Suprapubic skin (tissue), 4 donors: Measurements from ENCODE around the gene RPH3AL. TPM values are rescaled to one million over a fixed set of nuclear protein-coding genes. Genes with fewer than 3 reads are reported as not detected.
"Not testable (repeated sequence)": the region's sequence is repeated elsewhere in the genome, so short reads cannot be mapped to it uniquely, and the experiment has no call there.

Experiments
- DNase-seq, 2 donors: peaks; one replicate each; pipeline ENCODE4 v3.0.0-alpha.2; 2019; ENCODE audit warnings: low spot score in 2 of 2
- H3K27ac ChIP-seq: fragments of 200-600 bp; sonication (generic); one replicate; pipeline ENCODE4 v1.5.1; 2019
- H3K27me3 ChIP-seq: fragments of 200-600 bp; sonication (generic); one replicate; pipeline ENCODE4 v1.5.1; 2019
- H3K36me3 ChIP-seq: fragments of 200-600 bp; sonication (generic); one replicate; pipeline ENCODE4 v1.5.1; 2019
- H3K4me1 ChIP-seq: fragments of 200-600 bp; sonication (generic); one replicate; pipeline ENCODE4 v1.5.1; 2019
- H3K4me3 ChIP-seq: fragments of 200-600 bp; sonication (generic); one replicate; pipeline ENCODE4 v1.5.1; 2019; ENCODE audit warnings: mild to moderate bottlenecking
- H3K9me3 ChIP-seq: fragments of 200-600 bp; sonication (generic); one replicate; pipeline ENCODE4 v1.5.1; 2019
- EP300 ChIP-seq: sonication (generic); formaldehyde crosslinking; IDR thresholded peaks from one replicate; pipeline ENCODE4 v1.6.1; 2017; ENCODE audit warnings: antibody characterized with exemption
- POLR2A ChIP-seq, 2 donors: fragments of 450-650 bp; IDR thresholded peaks; one replicate each; pipeline ENCODE4 v1.6.1; 2017; ENCODE audit warnings: antibody characterized with exemption in 2 of 2, mild to moderate bottlenecking in 2 of 2, moderate library complexity in 2 of 2
- POLR2AphosphoS5 ChIP-seq, 3 donors: sonication (generic); formaldehyde crosslinking; IDR thresholded peaks; one replicate each; pipeline ENCODE4 v1.6.1; 2017; ENCODE audit warnings: antibody characterized with exemption in 3 of 3
- WGBS: methylation state at CpG from one replicate; pipeline ENCODE4 v1.1.5; 2018; 5-methylcytosine and 5-hydroxymethylcytosine counted together
- total RNA-seq, 4 donors: library from RNA; depleted of rRNA; stranded (reverse); fragments of >200 nt; gene quantifications; one replicate each; pipeline ENCODE4 v1.1.0, GENCODE V29; 2016
- TF ChIP-seq, protein P1 (sequence below), 2 donors: fragments of 200-600 bp in 1 of 2; fragments of 450-650 bp in 1 of 2; sonication (generic) in 1 of 2; IDR thresholded peaks; one replicate each; pipeline ENCODE4 v1.5.1; 2016 to 2019; ENCODE audit warnings: antibody characterized with exemption in 2 of 2, mild to moderate bottlenecking in 1 of 2, moderate library complexity in 1 of 2

Gene RPH3AL
- total RNA-seq, 4 donors from 2014 or later: 1.7 to 39.5 (median 10.9) TPM

DNA sequence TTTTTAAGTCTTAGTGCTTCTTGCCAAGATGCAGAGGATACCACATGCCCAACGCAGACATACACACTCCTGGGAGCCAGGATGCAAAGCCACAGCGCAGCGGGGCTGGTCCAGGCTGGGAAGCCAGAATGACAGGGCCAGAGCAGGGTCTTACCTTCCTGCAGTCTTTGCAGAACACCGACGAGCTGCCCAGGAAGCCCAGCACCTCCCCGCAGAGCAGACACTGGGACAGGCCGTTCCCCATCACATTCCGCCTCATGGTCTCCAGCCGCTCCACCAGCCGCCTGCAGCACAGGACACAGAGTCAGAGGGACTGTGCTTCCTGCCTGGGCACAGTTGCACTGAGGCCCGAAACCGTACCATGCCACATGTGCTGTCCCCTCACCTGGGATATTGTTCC lies 33.3 kb downstream of the RPH3AL start:
- no peak overlapping the region for H3K27ac ChIP-seq
- TF ChIP-seq POLR2A (IDR thresholded peaks at IDR 0.05) (no peak), EP300 (no peak), POLR2AphosphoS5 (IDR thresholded peaks at IDR 0.05) (no peak)
- TF ChIP-seq, protein P1, sequence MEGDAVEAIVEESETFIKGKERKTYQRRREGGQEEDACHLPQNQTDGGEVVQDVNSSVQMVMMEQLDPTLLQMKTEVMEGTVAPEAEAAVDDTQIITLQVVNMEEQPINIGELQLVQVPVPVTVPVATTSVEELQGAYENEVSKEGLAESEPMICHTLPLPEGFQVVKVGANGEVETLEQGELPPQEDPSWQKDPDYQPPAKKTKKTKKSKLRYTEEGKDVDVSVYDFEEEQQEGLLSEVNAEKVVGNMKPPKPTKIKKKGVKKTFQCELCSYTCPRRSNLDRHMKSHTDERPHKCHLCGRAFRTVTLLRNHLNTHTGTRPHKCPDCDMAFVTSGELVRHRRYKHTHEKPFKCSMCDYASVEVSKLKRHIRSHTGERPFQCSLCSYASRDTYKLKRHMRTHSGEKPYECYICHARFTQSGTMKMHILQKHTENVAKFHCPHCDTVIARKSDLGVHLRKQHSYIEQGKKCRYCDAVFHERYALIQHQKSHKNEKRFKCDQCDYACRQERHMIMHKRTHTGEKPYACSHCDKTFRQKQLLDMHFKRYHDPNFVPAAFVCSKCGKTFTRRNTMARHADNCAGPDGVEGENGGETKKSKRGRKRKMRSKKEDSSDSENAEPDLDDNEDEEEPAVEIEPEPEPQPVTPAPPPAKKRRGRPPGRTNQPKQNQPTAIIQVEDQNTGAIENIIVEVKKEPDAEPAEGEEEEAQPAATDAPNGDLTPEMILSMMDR (IDR thresholded peaks at IDR 0.05): no peak
- DNase-seq: peak; percentile 30 to 64
- no peaks in the 10 kb centered on the region for H3K27me3 ChIP-seq
- H3K4me1 ChIP-seq: no peaks in the 10 kb centered on the region
- no peaks in the 10 kb centered on the region for H3K9me3 ChIP-seq
- WGBS: 85% methylated on average over 9 of the region's 12 CpGs
- peaks cover 3% of the 10 kb centered on the region for H3K36me3 ChIP-seq
- no peak overlapping the region for H3K4me3 ChIP-seq

DNA sequence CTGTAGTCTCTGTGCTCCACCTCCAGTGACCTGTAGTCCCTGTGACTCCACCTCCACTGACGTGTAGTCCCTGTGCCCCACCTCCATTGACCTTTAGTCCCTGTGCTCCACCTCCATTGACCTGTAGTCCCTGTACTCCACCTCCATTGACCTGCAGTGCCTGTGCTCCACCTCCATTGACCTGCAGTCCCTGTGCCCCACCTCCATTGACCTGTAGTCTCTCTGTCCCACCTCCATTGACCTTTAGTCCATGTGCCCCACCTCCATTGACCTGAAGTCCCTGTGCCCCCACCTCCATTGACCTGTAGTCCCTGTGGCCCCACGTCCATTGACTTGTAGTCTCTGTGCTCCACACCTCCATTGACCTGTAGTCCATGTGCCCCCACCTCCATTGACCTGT lies 35.5 kb downstream of the RPH3AL start:
- WGBS: 96% methylated on average over 2 of the region's 2 CpGs
- not testable (repeated sequence) for H3K36me3 ChIP-seq, DNase-seq, H3K27me3 ChIP-seq, H3K27ac ChIP-seq, H3K9me3 ChIP-seq, H3K4me3 ChIP-seq, H3K4me1 ChIP-seq

DNA sequence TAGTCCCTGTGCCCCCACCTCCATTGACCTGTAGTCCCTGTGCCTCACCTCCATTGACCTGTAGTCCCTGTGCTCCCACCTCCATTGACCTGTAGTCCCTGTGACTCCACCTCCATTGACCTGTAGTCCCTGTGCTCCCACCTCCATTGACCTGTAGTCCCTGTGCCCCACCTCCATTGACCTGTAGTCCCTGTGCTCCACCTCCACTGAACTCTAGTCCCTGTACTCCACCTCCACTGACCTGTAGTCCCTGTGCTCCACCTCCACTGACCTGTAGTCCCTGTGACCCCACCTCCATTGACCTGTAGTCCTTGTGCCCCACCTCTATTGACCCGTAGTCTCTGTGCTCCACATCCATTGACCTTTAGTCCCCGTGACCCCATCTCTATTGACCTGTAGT lies 37.2 kb downstream of the RPH3AL start:
- H3K27ac ChIP-seq, H3K9me3 ChIP-seq, DNase-seq, H3K4me3 ChIP-seq, H3K4me1 ChIP-seq, H3K36me3 ChIP-seq, H3K27me3 ChIP-seq: not testable (repeated sequence)
- 79% methylated on average over 2 of the region's 2 CpGs for WGBS

DNA sequence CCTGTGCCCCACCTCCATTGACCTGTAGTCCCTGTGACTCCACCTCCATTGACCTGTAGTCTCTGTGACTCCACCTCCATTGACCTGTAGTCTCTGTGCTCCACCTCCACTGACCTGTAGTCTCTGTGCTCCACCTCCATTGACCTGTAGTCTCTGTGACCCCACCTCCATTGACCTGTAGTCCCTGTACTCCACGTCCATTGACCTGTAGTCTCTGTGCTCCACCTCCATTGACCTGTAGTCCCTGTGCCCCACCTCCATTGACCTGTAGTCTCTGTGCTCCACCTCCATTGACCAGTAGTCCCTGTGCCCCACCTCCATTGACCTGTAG lies 38.0 kb downstream of the RPH3AL start:
- DNase-seq, H3K27ac ChIP-seq, H3K4me3 ChIP-seq, H3K4me1 ChIP-seq, H3K36me3 ChIP-seq, H3K9me3 ChIP-seq, H3K27me3 ChIP-seq: not testable (repeated sequence)
- 92% methylated on average over 1 of the region's 1 CpG for WGBS

DNA sequence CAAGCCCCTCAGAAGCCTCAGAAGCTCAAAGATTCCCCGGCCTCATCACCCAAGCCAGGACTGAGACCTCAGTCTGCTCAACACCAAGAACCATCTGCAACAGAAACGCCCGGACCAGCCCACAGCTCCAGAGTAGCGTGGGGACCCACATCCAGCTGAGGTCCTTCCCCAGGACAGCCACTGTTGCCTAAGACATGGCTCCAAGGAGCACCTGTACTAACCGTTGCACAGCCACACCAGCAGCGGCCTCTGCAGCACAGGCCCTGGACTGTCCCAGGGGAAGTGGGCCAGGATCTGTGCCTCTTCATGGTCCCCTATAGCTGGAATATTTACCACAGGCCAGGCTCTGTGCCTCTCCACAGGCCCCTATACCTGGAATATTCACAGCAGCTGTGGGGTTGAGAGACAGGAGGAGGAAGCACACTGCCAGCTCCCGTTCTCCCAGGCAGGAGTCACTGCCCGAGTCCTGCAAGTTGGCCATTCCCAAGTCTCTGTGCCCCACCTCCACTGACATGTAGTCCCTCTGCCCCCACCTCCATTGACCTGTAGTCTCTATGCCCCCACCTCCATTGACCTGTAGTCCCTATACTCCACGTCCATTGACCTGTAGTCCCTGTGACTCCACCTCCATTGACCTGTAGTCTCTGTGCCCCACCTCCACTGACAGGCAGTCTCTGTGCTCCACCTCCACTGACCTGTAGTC lies 38.5 kb downstream of the RPH3AL start:
- DNase-seq: no peak
- Histone ChIP-seq H3K4me1 (no peaks in the 10 kb centered on the region), H3K4me3 (no peak overlapping the region), H3K27me3 (no peaks in the 10 kb centered on the region), H3K9me3 (no peaks in the 10 kb centered on the region), H3K36me3 (no peaks in the 10 kb centered on the region), H3K27ac (no peak overlapping the region)
- WGBS: 94% methylated on average over 4 of the region's 9 CpGs
- TF ChIP-seq, protein P1 (IDR thresholded peaks at IDR 0.05): no peak
- TF ChIP-seq EP300 (no peak), POLR2AphosphoS5 (IDR thresholded peaks at IDR 0.05) (no peak), POLR2A (IDR thresholded peaks at IDR 0.05) (no peak)

DNA sequence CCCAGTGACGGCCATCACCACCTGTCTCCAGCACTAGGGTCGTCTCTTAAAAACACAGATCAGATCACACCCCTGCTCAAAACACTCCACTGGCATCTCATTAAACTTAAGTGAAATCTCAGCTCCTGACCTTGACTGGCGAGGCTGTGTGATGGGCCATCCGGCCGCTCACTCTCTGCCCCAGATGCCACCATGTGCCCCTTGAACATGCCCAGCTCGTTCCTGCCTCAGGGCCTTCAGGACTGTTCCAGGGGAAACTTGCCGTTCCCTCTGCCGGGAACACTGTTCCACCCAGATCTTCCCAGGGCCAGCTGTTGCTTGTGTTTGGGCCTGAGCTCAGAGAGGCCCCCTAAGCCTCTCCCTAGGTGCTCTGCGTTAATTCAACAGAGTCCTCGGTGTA lies 39.4 kb downstream of the RPH3AL start:
- TF ChIP-seq EP300 (no peak), POLR2AphosphoS5 (IDR thresholded peaks at IDR 0.05) (no peak)
- TF ChIP-seq, protein P1 (IDR thresholded peaks at IDR 0.05): no peak
- WGBS: 86% methylated on average over 10 of the region's 10 CpGs

DNA sequence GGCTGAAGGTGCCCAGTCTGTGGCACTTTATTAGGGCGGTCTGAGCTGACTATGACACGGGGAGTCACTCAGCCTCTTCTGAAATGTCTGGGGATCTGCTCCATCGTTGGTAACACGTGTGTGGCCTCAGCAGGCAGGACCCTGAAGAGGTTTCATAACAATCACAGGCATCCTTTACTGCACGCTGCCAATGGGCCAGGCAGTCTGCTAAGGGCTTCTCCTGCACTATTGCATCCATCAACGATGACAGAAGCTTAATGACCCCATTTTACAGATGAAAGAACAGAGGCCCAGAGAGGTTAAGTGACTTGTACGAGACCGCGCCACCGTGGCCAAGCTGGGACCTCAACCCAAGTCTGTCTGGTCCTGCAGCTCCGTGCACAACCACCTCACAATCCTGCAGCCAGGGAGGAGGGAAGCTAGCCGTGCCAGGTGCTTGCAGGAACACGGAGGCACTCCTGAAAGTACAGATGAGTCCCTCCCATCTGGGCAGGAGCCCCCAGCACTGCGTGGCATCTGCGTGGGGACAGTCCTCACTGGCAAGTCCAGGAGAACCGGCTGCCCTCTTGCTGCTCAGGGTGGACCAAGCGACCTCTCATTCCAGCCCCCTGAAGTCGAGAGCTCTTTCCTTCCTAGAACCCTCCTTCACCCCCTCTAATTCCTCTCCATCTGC lies 40.0 kb downstream of the RPH3AL start:
- peaks cover 6% of the 10 kb centered on the region for H3K4me1 ChIP-seq
- no peak overlapping the region for H3K27ac ChIP-seq
- H3K4me3 ChIP-seq: no peak overlapping the region
- 84% methylated on average over 17 of the region's 18 CpGs for WGBS
- no peaks in the 10 kb centered on the region for H3K36me3 ChIP-seq
- no peaks in the 10 kb centered on the region for H3K9me3 ChIP-seq
- no peak for TF ChIP-seq EP300
- no peak for TF ChIP-seq POLR2A (IDR thresholded peaks at IDR 0.05)
- TF ChIP-seq, protein P1 (IDR thresholded peaks at IDR 0.05): no peak
- TF ChIP-seq POLR2AphosphoS5 (IDR thresholded peaks at IDR 0.05): no peak
- no peak for DNase-seq
- no peaks in the 10 kb centered on the region for H3K27me3 ChIP-seq

More for the DNA sequence above, 39.4 kb downstream of the RPH3AL start:
- Histone ChIP-seq H3K27ac (no peak overlapping the region), H3K4me1 (peaks cover 2% of the 10 kb centered on the region), H3K36me3 (no peaks in the 10 kb centered on the region), H3K27me3 (no peaks in the 10 kb centered on the region), H3K4me3 (no peak overlapping the region), H3K9me3 (no peaks in the 10 kb centered on the region)
- no peak for DNase-seq
